Lower leg skin (tissue), 3 donors: Measurements from ENCODE around the gene RNASE7.

Experiments used
- CTCF ChIP-seq, 3 donors: fragments of 450-650 bp; IDR thresholded peaks; one replicate each; pipeline ENCODE4 v1.5.1; 2016; ENCODE audit warnings: antibody characterized with exemption in 3 of 3, mild to moderate bottlenecking in 3 of 3, moderate library complexity in 2 of 3
- POLR2A ChIP-seq, 2 donors: fragments of 450-650 bp; IDR thresholded peaks; one replicate each; pipeline ENCODE4 v1.6.1; 2016 to 2017; ENCODE audit warnings: antibody characterized with exemption in 2 of 2, mild to moderate bottlenecking in 1 of 2, moderate library complexity in 1 of 2

- TF ChIP-seq CTCF (IDR thresholded peaks at IDR 0.05): no peak
- no peak for TF ChIP-seq POLR2A (IDR thresholded peaks at IDR 0.05)
These were observed 46.5 kb downstream of the RNASE7 start for GRCh38 chr14:21088687-21089086.
